NT2/D1 (cell line): ENCODE measurements around the gene OR1F1.

Experiments
- SUZ12 ChIP-seq: IDR thresholded peaks from 2 replicates; pipeline ENCODE4 v1.6.1; 2011; ENCODE audit not compliant: insufficient read length, insufficient read depth; ENCODE audit errors: extremely low read depth
- ZNF274 ChIP-seq: IDR thresholded peaks from 2 replicates; pipeline ENCODE4 v1.6.1; 2011; ENCODE audit warnings: mild to moderate bottlenecking, low read depth, low read length

DNA sequence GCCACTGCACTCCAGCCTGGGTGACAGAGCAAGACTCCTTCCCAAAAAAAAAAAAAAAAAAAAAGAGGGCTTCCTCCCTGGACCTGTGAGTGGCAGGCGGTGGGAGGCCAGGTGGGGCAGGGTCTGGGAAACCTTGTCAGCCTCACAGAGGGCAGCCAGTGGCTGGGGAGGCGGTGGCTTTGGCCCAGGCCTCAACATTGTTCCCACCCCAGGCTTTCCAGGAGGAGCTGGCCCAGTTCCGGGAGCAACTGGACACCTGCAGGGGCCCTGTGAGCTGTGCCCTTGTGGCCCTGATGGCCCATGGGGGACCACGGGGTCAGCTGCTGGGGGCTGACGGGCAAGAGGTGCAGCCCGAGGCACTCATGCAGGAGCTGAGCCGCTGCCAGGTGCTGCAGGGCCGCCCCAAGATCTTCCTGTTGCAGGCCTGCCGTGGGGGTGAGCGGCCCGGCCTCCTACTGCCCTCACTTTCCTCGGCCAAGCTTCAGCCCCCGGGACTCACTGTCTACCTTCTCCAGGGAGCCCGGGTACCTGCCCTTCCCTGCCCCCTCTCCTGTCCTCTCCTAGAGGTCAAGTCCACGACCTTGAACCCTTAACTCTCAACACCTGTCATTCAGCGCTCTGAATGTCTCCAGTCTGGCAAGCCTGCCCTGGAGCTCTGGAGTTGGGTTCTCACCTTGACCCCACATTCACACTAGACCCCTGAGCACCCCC lies 40.8 kb upstream of the OR1F1 start:
- TF ChIP-seq SUZ12 (no peak), ZNF274 (no peak)
